ENCODE measurements around the gene EFTUD2.
"Not testable (repeated sequence)": the region's sequence is repeated elsewhere in the genome, so short reads cannot be mapped to it uniquely, and the experiment has no call there.

The EFTUD2 gene

GRCh38 chr17:44899074-44899782, at the start of gene EFTUD2:
TSS of gene EFTUD2 (minus strand) at chr17:44899445. CDS start at chr17:44894521, 4,924 bp downstream.
- DNase-seq: peak; percentile 92

GRCh38 chr17:44948315-44948795, 49.1 kb upstream of the EFTUD2 start:
- no peak for DNase-seq

- peak; percentile 98 for DNase-seq
These were observed 48.4 kb upstream of the EFTUD2 start, which contains the start of gene KIF18B for GRCh38 chr17:44947461-44948314. TSS of gene KIF18B (minus strand) at chr17:44947773. CDS start at chr17:44936344, 11,429 bp downstream.

- DNase-seq: not testable (repeated sequence)
These were observed 46.4 kb upstream of the EFTUD2 start for GRCh38 chr17:44945652-44946051.

- DNase-seq: no peak
These were observed 43.2 kb upstream of the EFTUD2 start for GRCh38 chr17:44942456-44942855.

GRCh38 chr17:44941712-44942331, 42.6 kb upstream of the EFTUD2 start:
- DNase-seq: no peak

GRCh38 chr17:44940768-44941167, 41.5 kb upstream of the EFTUD2 start:
- DNase-seq: no peak

- no peak for DNase-seq
These were observed 41.1 kb upstream of the EFTUD2 start for GRCh38 chr17:44940317-44940716.

GRCh38 chr17:44935116-44935515, 35.9 kb upstream of the EFTUD2 start:
- no peak for DNase-seq

GRCh38 chr17:44934745-44935105, 35.5 kb upstream of the EFTUD2 start:
- no peak for DNase-seq

- no peak for DNase-seq
These were observed 34.8 kb upstream of the EFTUD2 start for GRCh38 chr17:44933824-44934744.

GRCh38 chr17:44932787-44933097, 33.5 kb upstream of the EFTUD2 start:
- no peak for DNase-seq

- no peak for DNase-seq
These were observed 33.0 kb upstream of the EFTUD2 start for GRCh38 chr17:44932096-44932786.

GRCh38 chr17:44931376-44931775, 32.1 kb upstream of the EFTUD2 start:
- no peak for DNase-seq

GRCh38 chr17:44930667-44931066, 31.4 kb upstream of the EFTUD2 start:
- DNase-seq: no peak

- no peak for DNase-seq
These were observed 29.9 kb upstream of the EFTUD2 start for GRCh38 chr17:44928950-44929720.

- DNase-seq: no peak
These were observed 28.9 kb upstream of the EFTUD2 start for GRCh38 chr17:44928136-44928535.

- no peak for DNase-seq
These were observed 28.5 kb upstream of the EFTUD2 start for GRCh38 chr17:44927696-44928095.

- DNase-seq: no peak
These were observed 27.7 kb upstream of the EFTUD2 start for GRCh38 chr17:44926821-44927525.
